HG03060 (cell line): ENCODE data around the gene MGLL.

Source experiments
- ATAC-seq: cut with Tn5 transposase; IDR thresholded peaks from one replicate; pipeline ENCODE4 v1.9.1; 2021; ENCODE audit warnings: low read depth, moderate number of reproducible peaks; ENCODE audit not compliant: unreplicated experiment

The MGLL gene

GRCh38 chr3:127822041-127822681 is at the start of gene MGLL:
Gene MGLL (minus strand): TSS chr3:127822515. CDS start chr3:127822318, 197 bp downstream.
- ATAC-seq: no peak

- no peak for ATAC-seq
Measured at GRCh38 chr3:127870156-127870555, 47.8 kb upstream of the MGLL start.

GRCh38 chr3:127867986-127868385 is 45.7 kb upstream of the MGLL start:
- no peak for ATAC-seq

- ATAC-seq: no peak
Measured at GRCh38 chr3:127867412-127867811, 45.1 kb upstream of the MGLL start.

GRCh38 chr3:127865941-127866340 is 43.6 kb upstream of the MGLL start:
- no peak for ATAC-seq

- ATAC-seq: no peak
Measured at GRCh38 chr3:127860211-127860696, 37.9 kb upstream of the MGLL start.

- ATAC-seq: no peak
Measured at GRCh38 chr3:127859730-127860129, 37.4 kb upstream of the MGLL start.

- ATAC-seq: no peak
Measured at GRCh38 chr3:127858937-127859336, 36.6 kb upstream of the MGLL start.

- no peak for ATAC-seq
Measured at GRCh38 chr3:127858521-127858920, 36.2 kb upstream of the MGLL start.

GRCh38 chr3:127857333-127857732 is 35.0 kb upstream of the MGLL start:
- no peak for ATAC-seq

- no peak for ATAC-seq
Measured at GRCh38 chr3:127856801-127857200, 34.5 kb upstream of the MGLL start.

GRCh38 chr3:127855246-127855645 is 32.9 kb upstream of the MGLL start:
- no peak for ATAC-seq

GRCh38 chr3:127853681-127854080 is 31.4 kb upstream of the MGLL start:
- no peak for ATAC-seq

- no peak for ATAC-seq
Measured at GRCh38 chr3:127851899-127852298, 29.6 kb upstream of the MGLL start.

- ATAC-seq: no peak
Measured at GRCh38 chr3:127849368-127849767, 27.1 kb upstream of the MGLL start.

- ATAC-seq: no peak
Measured at GRCh38 chr3:127848131-127849129, 26.1 kb upstream of the MGLL start.

- ATAC-seq: no peak
Measured at GRCh38 chr3:127847236-127847720, 25.0 kb upstream of the MGLL start.

GRCh38 chr3:127846576-127846975 is 24.3 kb upstream of the MGLL start:
- no peak for ATAC-seq

GRCh38 chr3:127844326-127844942 is 22.1 kb upstream of the MGLL start:
- no peak for ATAC-seq

GRCh38 chr3:127840671-127841070 is 18.4 kb upstream of the MGLL start:
- ATAC-seq: no peak

GRCh38 chr3:127839099-127839498 is 16.8 kb upstream of the MGLL start:
- no peak for ATAC-seq
